Ishikawa (cell line): ENCODE measurements around the gene CST7.

Experiments used
- CEBPB ChIP-seq: IDR thresholded peaks from 2 replicates; pipeline ENCODE4 v1.6.1; 2012
- CREB1 ChIP-seq: IDR thresholded peaks from 2 replicates; pipeline ENCODE4 v1.6.1; 2012; ENCODE audit warnings: low read depth
- EGR1 ChIP-seq: IDR thresholded peaks from 2 replicates; pipeline ENCODE4 v1.6.1; 2012
- EP300 ChIP-seq: IDR thresholded peaks from 2 replicates; pipeline ENCODE4 v1.6.1; 2012; ENCODE audit warnings: borderline replicate concordance
- FOXM1 ChIP-seq: IDR thresholded peaks from 2 replicates; pipeline ENCODE4 v1.6.1; 2012; ENCODE audit warnings: low read depth, borderline replicate concordance
- MAX ChIP-seq: IDR thresholded peaks from 2 replicates; pipeline ENCODE4 v1.6.1; 2012
- NFIC ChIP-seq: IDR thresholded peaks from 2 replicates; pipeline ENCODE4 v1.6.1; 2012
- RAD21 ChIP-seq: IDR thresholded peaks from 2 replicates; pipeline ENCODE4 v1.6.1; 2012; ENCODE audit warnings: low read depth
- REST ChIP-seq: IDR thresholded peaks from 2 replicates; pipeline ENCODE4 v1.6.1; 2012; ENCODE audit warnings: low read depth, mild to moderate bottlenecking
- TAF1 ChIP-seq: IDR thresholded peaks from 2 replicates; pipeline ENCODE4 v1.6.1; 2012; ENCODE audit warnings: low read depth, mild to moderate bottlenecking
- TCF12 ChIP-seq: IDR thresholded peaks from 2 replicates; pipeline ENCODE4 v1.6.1; 2012; ENCODE audit warnings: low read depth
- TEAD4 ChIP-seq: IDR thresholded peaks from 2 replicates; pipeline ENCODE4 v1.6.1; 2012
- USF1 ChIP-seq: IDR thresholded peaks from 2 replicates; pipeline ENCODE4 v1.6.1; 2012
- YY1 ChIP-seq: IDR thresholded peaks from 2 replicates; pipeline ENCODE4 v1.6.1; 2012; ENCODE audit warnings: low read depth
- ZBTB7A ChIP-seq: IDR thresholded peaks from 2 replicates; pipeline ENCODE4 v1.6.1; 2012; ENCODE audit warnings: low read depth

Gene CST7

DNA sequence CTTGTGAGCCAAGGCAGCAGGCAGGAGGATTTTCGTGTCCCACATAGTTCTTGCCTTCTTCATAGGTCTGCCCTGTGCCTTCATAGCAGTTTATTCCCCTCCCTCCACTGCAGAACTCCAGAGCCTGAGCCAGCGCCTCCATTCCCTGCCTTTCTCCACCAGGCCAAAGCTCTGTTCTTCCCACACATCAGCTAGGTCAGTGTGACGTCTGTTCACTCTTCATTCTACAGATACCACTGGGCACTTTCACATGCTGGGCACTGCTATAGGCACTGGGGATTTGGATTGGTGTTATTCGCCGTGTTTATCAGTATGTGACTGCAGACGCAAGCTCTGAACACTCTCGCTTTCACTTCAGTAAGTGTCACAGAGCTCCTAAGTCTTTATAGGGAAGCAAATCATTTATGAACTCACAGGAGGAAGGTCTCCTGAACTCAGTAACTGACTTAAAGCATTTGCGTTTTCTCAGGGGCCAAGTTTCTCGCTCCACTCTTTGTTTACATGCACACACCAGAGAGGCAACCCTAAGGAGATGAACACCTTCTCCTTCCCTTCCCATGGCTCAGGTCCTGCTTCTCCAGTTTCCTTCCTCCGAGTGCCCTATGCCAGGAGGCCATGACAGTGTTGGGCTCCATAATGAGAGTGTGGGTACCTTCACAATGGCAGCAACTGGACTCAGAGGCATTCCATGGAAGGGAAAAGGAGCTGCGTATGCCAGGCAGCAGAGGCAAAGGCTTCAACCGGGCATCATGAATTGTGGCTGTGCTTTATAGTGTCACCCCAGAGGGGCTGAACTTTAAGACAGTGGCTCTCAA lies 49.8 kb downstream of the CST7 start:
- no peak for TF ChIP-seq EGR1
- TF ChIP-seq ZBTB7A: no peak
- TF ChIP-seq MAX: no peak
- no peak for TF ChIP-seq TCF12
- TF ChIP-seq REST: no peak
- TF ChIP-seq CEBPB: no peak
- TF ChIP-seq FOXM1: no peak
- TF ChIP-seq EP300: no peak
- no peak for TF ChIP-seq YY1
- TF ChIP-seq NFIC: no peak
- no peak for TF ChIP-seq TEAD4

DNA sequence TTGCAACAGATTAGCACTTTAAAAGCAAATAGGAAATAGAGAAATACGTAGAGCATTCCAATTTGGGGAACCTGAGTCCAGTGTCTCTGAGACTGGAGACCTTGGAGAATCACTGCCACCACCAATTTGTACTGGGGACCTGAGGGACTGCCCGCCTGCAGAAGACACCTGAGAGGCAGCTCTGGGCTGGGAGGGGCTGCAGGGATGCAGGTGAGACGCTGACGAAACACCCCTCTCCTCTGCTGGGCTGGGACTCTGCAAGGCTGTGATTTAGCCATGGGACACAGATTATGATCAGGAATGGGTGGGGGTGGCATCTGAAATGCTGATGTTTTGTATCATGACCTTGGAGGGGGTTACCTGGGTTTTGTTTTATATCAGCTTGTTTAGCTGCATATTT lies 50.5 kb downstream of the CST7 start:
- no peak for TF ChIP-seq REST
- no peak for TF ChIP-seq RAD21
- no peak for TF ChIP-seq CREB1
- no peak for TF ChIP-seq TAF1
- no peak for TF ChIP-seq TEAD4
- TF ChIP-seq FOXM1: no peak

DNA sequence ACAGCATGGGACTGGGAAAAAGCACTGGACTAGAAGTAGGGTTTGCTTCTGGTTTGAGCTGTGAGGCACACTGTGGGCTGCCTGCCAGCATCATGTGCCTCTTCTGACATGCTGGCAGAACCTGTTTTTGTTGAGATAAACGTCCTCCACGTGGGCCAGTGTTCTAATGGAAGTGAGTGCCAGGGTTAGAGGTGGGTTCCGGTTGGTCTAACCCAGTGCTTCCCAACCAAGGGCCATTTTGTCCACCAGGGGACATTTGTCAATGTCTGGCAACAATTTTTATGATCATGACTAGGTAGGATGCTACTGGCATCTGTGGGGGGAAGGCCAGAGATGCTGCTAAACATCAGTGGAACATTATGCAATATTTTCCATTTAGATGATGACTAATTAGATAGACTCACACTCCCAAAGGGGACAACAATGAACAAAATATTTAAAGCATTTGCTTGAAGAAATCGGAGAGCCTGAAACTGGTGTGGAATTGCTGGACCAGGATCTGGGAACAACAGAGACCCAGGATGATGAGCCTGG lies 51.3 kb downstream of the CST7 start:
- peak; percentile 93 for TF ChIP-seq CEBPB
- TF ChIP-seq FOXM1: no peak; the same call in 1 of the 2 replicates
- peak; percentile 74 for TF ChIP-seq TEAD4
- no peak for TF ChIP-seq ZBTB7A
- peak; percentile 92 for TF ChIP-seq NFIC
- TF ChIP-seq MAX: peak; percentile 94
- peak; percentile 81 for TF ChIP-seq EP300
- TF ChIP-seq TCF12: peak; percentile 79
- peak; percentile 85 for TF ChIP-seq USF1
- TF ChIP-seq YY1: peak; percentile 69

DNA sequence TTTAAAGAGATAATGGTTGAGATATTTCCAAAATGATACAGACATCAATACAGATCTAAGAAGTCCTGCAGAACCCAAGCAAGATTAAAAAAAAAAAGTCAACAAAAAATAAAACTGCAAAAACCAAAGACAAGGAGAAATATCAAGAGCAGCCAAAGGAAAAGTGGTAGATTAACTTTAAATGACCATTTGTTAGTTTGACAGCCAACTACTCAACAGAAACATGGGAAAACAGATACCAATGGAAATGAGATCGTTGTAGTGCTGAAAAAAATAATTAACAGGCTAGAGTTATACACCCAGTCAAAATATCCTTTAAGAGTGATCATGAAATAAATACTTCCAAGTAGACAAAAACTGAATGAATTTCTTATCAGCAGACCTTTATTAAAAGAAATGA lies 53.9 kb downstream of the CST7 start:
- TF ChIP-seq USF1 (no peak), YY1 (no peak), RAD21 (no peak), CREB1 (no peak), EP300 (no peak), EGR1 (no peak), TAF1 (no peak), MAX (no peak), CEBPB (no peak), ZBTB7A (no peak), FOXM1 (no peak), REST (no peak), TCF12 (no peak), TEAD4 (no peak), NFIC (no peak)
